HepG2 (cell line): ENCODE data around the gene ABCA13. TPM values are rescaled to one million over a fixed set of nuclear protein-coding genes. Genes with fewer than 3 reads are reported as not detected.

Source experiments
- ATAC-seq: fragments of 200-7000 bp; cut with Tn5 transposase; 3 replicates; pipeline ENCODE4 v1.9.1; 2020; ENCODE audit warnings: mild to moderate bottlenecking, moderate library complexity
- BruUV-seq: library from RNA; stranded (reverse); fragments of 400-500 nt; replicated peaks from 2 replicates; lab custom pipeline; 2021; lab: Mats Ljungman, UMichigan
- CTCF ChIA-PET: fragments of 300-600 bp; formaldehyde crosslinking; extraction: SDS; loops from one replicate; lab custom pipeline; 2021; ENCODE audit warnings: low total read pairs, inconsistent platforms, low intra/inter-chr PET ratio; lab: Yijun Ruan, JAX
- POLR2A ChIA-PET: fragments of 350-600 bp; sonication (Branson Sonifier 250); formaldehyde crosslinking; loops from one replicate; lab custom pipeline; 2020; ENCODE audit warnings: antibody characterized with exemption, inconsistent platforms; lab: Yijun Ruan, JAX
- DNase-seq: peaks from one replicate; pipeline ENCODE4 v3.0.0-alpha.2; 2015; ENCODE audit warnings: low spot score
- FAIRE-seq: peaks from 3 replicates; lab custom pipeline; 2011; peaks lifted over from hg19 to GRCh38; lab: Jason Lieb, UNC
- H2AFZ ChIP-seq: one replicate; pipeline ENCODE4 v1.6.1; 2011; ENCODE audit warnings: low read length, inconsistent platforms
- H3K27ac ChIP-seq: fragments of 300-600 bp; 3 replicates; pipeline ENCODE4 v1.8.0; 2011; ENCODE audit warnings: mixed run types, mild to moderate bottlenecking, mixed read lengths, low read length, inconsistent platforms; ENCODE audit not compliant: insufficient read depth; ENCODE audit errors: extremely low read length
- H3K27me3 ChIP-seq, 2 experiments: fragments of 200-600 bp in 1 of 2; 2 replicates in 1 of 2; 3 replicates in 1 of 2; pipeline versions ENCODE4 v1.6.0 to v1.8.0; 2011; ENCODE audit warnings: low read length in 2 of 2, mild to moderate bottlenecking in 2 of 2, moderate library complexity in 2 of 2, inconsistent platforms in 1 of 2; ENCODE audit not compliant: insufficient read depth in 2 of 2, control insufficient read depth in 1 of 2
- H3K36me3 ChIP-seq, 2 experiments: fragments of 200-600 bp in 1 of 2; replicated peaks in 1 of 2; 2 replicates in 1 of 2; 3 replicates in 1 of 2; pipeline versions ENCODE4 v1.5.1 to v1.8.0; 2011; ENCODE audit warnings: low read length in 2 of 2, inconsistent platforms in 1 of 2; ENCODE audit not compliant: insufficient read depth in 2 of 2, control insufficient read depth in 1 of 2
- H3K4me1 ChIP-seq: 2 replicates; pipeline ENCODE4 v1.5.1; 2012; ENCODE audit warnings: low read length, inconsistent platforms; ENCODE audit not compliant: insufficient read depth
- H3K4me2 ChIP-seq: 2 replicates; pipeline ENCODE4 v1.6.0; 2011; ENCODE audit warnings: low read depth, low read length, inconsistent platforms
- H3K4me3 ChIP-seq, 3 experiments: fragments of 200-600 bp in 1 of 3; sonication (generic), shearing (Covaris generic) in 1 of 3; replicated peaks in 1 of 3; 2 replicates each; pipeline ENCODE4 v1.5.1; 2011 to 2016; ENCODE audit warnings: low read length in 3 of 3, inconsistent platforms in 2 of 3, low read depth in 2 of 3, mild to moderate bottlenecking in 2 of 3, control low read depth in 1 of 3, mixed read lengths in 1 of 3; ENCODE audit not compliant: insufficient read depth in 1 of 3
- H3K79me2 ChIP-seq: one replicate; pipeline ENCODE4 v1.6.1; 2011; ENCODE audit warnings: low read length, inconsistent platforms; ENCODE audit not compliant: insufficient read depth
- H3K9ac ChIP-seq: 2 replicates; pipeline ENCODE4 v1.6.0; 2011; ENCODE audit warnings: mild to moderate bottlenecking, low read depth, low read length, inconsistent platforms; ENCODE audit not compliant: insufficient read depth
- H3K9me3 ChIP-seq: 2 replicates; pipeline ENCODE4 v1.5.1; 2012; ENCODE audit warnings: mild to moderate bottlenecking, low read length
- H4K20me1 ChIP-seq: 2 replicates; pipeline ENCODE4 v1.6.0; 2011; ENCODE audit warnings: inconsistent platforms, mild to moderate bottlenecking, low read length, moderate library complexity; ENCODE audit not compliant: insufficient read depth
- CENPX ChIP-seq: sonication (generic); formaldehyde crosslinking; IDR thresholded peaks from 2 replicates; pipeline ENCODE4 v1.9.0; 2021; ENCODE audit warnings: mild to moderate bottlenecking, missing genetic modification reagents, moderate library complexity
- HIVEP1 ChIP-seq: sonication (generic); formaldehyde crosslinking; IDR thresholded peaks from 2 replicates; pipeline ENCODE4 v1.4.0; 2020; ENCODE audit warnings: mild to moderate bottlenecking, missing genetic modification reagents
- KAT8 ChIP-seq: IDR thresholded peaks from 2 replicates; pipeline ENCODE4 v1.6.1; 2016; ENCODE audit warnings: missing genetic modification reagents, missing compliant biosample characterization
- NFYC ChIP-seq: IDR thresholded peaks from 2 replicates; pipeline ENCODE4 v1.6.1; 2016; ENCODE audit warnings: missing genetic modification reagents, missing compliant biosample characterization
- PPARG ChIP-seq: conservative IDR thresholded peaks from 2 replicates; pipeline ENCODE4 v1.6.1; 2016; ENCODE audit warnings: missing biosample characterization, missing genetic modification reagents
- SNAPC5 ChIP-seq: sonication (generic); formaldehyde crosslinking; IDR thresholded peaks from 2 replicates; pipeline ENCODE4 v1.8.1; 2023; ENCODE audit warnings: mild to moderate bottlenecking, missing genetic modification reagents, borderline replicate concordance
- TARDBP ChIP-seq: sonication (generic); formaldehyde crosslinking; IDR thresholded peaks from 2 replicates; pipeline ENCODE4 v1.8.0; 2022; ENCODE audit warnings: mild to moderate bottlenecking, missing genetic modification reagents
- ZNF234 ChIP-seq: sonication (generic); formaldehyde crosslinking; conservative IDR thresholded peaks from 2 replicates; pipeline ENCODE4 v1.5.1; 2020; ENCODE audit warnings: mild to moderate bottlenecking, missing genetic modification reagents
- ZNF3 ChIP-seq: IDR thresholded peaks from 2 replicates; pipeline ENCODE4 v1.7.0; 2017; ENCODE audit warnings: inconsistent platforms
- ZSCAN31 ChIP-seq: sonication (generic); formaldehyde crosslinking; IDR thresholded peaks from 2 replicates; pipeline ENCODE4 v1.5.0; 2020; ENCODE audit warnings: low read depth, mild to moderate bottlenecking, missing genetic modification reagents
- WGBS: methylation state at CpG from one replicate; pipeline ENCODE4 v1.1.6; 2017; ENCODE audit warnings: low lambda C conversion rate; 5-methylcytosine and 5-hydroxymethylcytosine counted together
- in situ Hi-C: cut with HindIII; loops from 2 replicates; pipeline ENCODE4 v1.10.0; 2017; ENCODE audit warnings: low pct_unique_long_range_greater_than_20kb; ENCODE audit not compliant: extremely low pct_ligation_motif_present
- intact Hi-C: fragments of 100-400 bp; cut with micrococcal nuclease; formaldehyde crosslinking; loops from one replicate; pipeline ENCODE4 v1.10.0; 2022; ENCODE audit not compliant: unreplicated experiment
- polyA plus RNA-seq, 8 experiments: library from polyadenylated mRNA; depleted of rRNA in 3 of 8; stranded (reverse) in 7 of 8; unstranded in 1 of 8; fragments of >200 nt; fragmentation: Illumina TruSeq in 4 of 8; extraction: Trizol in 4 of 8; gene quantifications; 2 replicates each; pipeline versions ENCODE4 v1.2.1 to v1.2.3, GENCODE V29; 2011 to 2016; ENCODE audit warnings: low read depth in 4 of 8, missing spikeins in 1 of 8, mixed read lengths in 1 of 8; ENCODE audit not compliant: insufficient read depth in 1 of 8
- total RNA-seq, 5 experiments: library from RNA; depleted of rRNA; stranded (reverse); fragments of >200 nt; fragmentation: Illumina TruSeq; extraction: Trizol; gene quantifications; 2 replicates each; pipeline ENCODE4 v1.2.3, GENCODE V29; 2016; ENCODE audit warnings: low read depth in 1 of 5
- TF ChIP-seq, protein P1 (sequence below): sonication (generic); formaldehyde crosslinking; IDR thresholded peaks from 2 replicates; pipeline ENCODE4 v1.4.0; 2020; ENCODE audit warnings: mild to moderate bottlenecking, missing genetic modification reagents, borderline replicate concordance

ABCA13 gene
- total and polyA plus RNA-seq, 2 of the 13 experiments (the other 11 are each of a cell fraction or from before 2014, with no cell fraction given) = 0.03 TPM; not detected in 1

DNA sequence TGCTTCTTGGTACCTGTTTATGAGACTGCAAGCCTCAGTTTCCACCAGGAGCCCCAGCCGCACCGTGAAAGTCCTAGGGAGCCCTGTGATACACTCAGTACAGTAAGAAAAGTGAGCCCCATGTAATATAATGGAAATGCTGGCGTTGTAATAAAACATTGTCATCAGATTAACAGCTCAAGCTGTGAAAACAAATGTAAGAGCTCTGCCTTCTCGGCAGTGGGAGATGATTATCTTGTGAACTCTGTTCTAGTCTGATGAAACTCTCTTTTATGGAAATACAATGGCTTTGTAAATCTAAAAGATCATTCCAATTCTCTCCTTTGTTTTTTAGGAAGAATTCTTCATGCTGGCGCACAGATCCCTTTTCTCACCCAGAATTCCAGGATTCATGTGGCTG is 299.9 kb downstream of the ABCA13 start:
- ATAC-seq (no peak), DNase-seq (no peak)
- no peak overlapping the region for H3K4me2 ChIP-seq
- no peaks in the 10 kb centered on the region for H3K4me1 ChIP-seq
- no TSS peak for BruUV-seq
- POLR2A ChIA-PET = no interaction called here
- WGBS = 2% methylated on average over 5 of the region's 5 CpGs
- TF ChIP-seq HIVEP1 (CRISPR knock-in tag) = no peak
- no peak for TF ChIP-seq NFYC (CRISPR knock-in tag)
- TF ChIP-seq ZSCAN31 (CRISPR knock-in tag) = no peak
- no peak for TF ChIP-seq PPARG
- TF ChIP-seq, all 625 proteins: peak for 0
- no peaks in the 10 kb centered on the region for H3K9me3 ChIP-seq
- no peak overlapping the region for H3K27ac ChIP-seq
- FAIRE-seq = no peak
- H3K27me3 ChIP-seq = 0 out of 5 replicates have a peak, but pooled peaks cover 0 to 3% of the 10 kb centered on the region in 2 experiments
- in situ Hi-C loops (no loop called here), intact Hi-C loops (no loop called here)
- H3K4me3 ChIP-seq = no peak overlapping the region
- H3K9ac ChIP-seq = no peak overlapping the region
- CTCF ChIA-PET = no interaction called here
- no peak overlapping the region for H2AFZ ChIP-seq
- H4K20me1 ChIP-seq = no peaks in the 10 kb centered on the region
- H3K79me2 ChIP-seq = no peaks in the 10 kb centered on the region
- H3K36me3 ChIP-seq = no peaks in the 10 kb centered on the region

GRCh38 chr7:48472640-48473039 is 301.4 kb downstream of the ABCA13 start:
- Histone ChIP-seq H4K20me1 (no peaks in the 10 kb centered on the region), H2AFZ (no peak overlapping the region), H3K27me3 (no peaks in the 10 kb centered on the region), H3K79me2 (no peaks in the 10 kb centered on the region), H3K4me3 (no peak overlapping the region), H3K9me3 (no peaks in the 10 kb centered on the region), H3K4me1 (no peaks in the 10 kb centered on the region), H3K9ac (no peak overlapping the region), H3K36me3 (no peaks in the 10 kb centered on the region), H3K4me2 (no peak overlapping the region), H3K27ac (no peak overlapping the region)
- FAIRE-seq (no peak), DNase-seq (no peak), ATAC-seq (no peak)
- no peak for TF ChIP-seq ZNF3 (CRISPR knock-in tag)
- no peak for TF ChIP-seq KAT8 (CRISPR knock-in tag)
- no peak for TF ChIP-seq ZNF234 (CRISPR knock-in tag)
- no peak for TF ChIP-seq CENPX (CRISPR knock-in tag)
- no peak for TF ChIP-seq SNAPC5 (CRISPR knock-in tag)
- no peak for TF ChIP-seq TARDBP (CRISPR knock-in tag)
- TF ChIP-seq, protein P1, sequence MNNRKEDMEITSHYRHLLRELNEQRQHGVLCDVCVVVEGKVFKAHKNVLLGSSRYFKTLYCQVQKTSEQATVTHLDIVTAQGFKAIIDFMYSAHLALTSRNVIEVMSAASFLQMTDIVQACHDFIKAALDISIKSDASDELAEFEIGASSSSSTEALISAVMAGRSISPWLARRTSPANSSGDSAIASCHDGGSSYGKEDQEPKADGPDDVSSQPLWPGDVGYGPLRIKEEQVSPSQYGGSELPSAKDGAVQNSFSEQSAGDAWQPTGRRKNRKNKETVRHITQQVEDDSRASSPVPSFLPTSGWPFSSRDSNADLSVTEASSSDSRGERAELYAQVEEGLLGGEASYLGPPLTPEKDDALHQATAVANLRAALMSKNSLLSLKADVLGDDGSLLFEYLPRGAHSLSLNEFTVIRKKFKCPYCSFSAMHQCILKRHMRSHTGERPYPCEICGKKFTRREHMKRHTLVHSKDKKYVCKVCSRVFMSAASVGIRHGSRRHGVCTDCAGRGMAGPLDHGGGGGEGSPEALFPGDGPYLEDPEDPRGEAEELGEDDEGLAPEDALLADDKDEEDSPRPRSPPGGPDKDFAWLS (CRISPR knock-in tag) = no peak
- no TSS peak for BruUV-seq
- CTCF ChIA-PET = no interaction called here
- in situ Hi-C loops (no loop called here), intact Hi-C loops (no loop called here)
- POLR2A ChIA-PET = no interaction called here
- 1% methylated on average over 4 of the region's 4 CpGs for WGBS
